GM12873 (cell line): ENCODE measurements around the gene BLOC1S1.

ENCODE experiments used
- CTCF ChIP-seq: IDR thresholded peaks from 2 replicates; pipeline ENCODE4 v1.5.1; 2012; ENCODE audit warnings: low read depth, mild to moderate bottlenecking, moderate library complexity, low read length, control low read depth; ENCODE audit not compliant: insufficient read depth; ENCODE audit errors: missing control alignments

Gene BLOC1S1

GRCh38 chr12:55688716-55689655 is 26.9 kb upstream of the BLOC1S1 start:
- no peak for TF ChIP-seq CTCF

GRCh38 chr12:55692631-55693322 is 23.1 kb upstream of the BLOC1S1 start:
- no peak for TF ChIP-seq CTCF

GRCh38 chr12:55693323-55694187 is 22.3 kb upstream of the BLOC1S1 start:
- no peak for TF ChIP-seq CTCF

- TF ChIP-seq CTCF: no peak
Measured at GRCh38 chr12:55694188-55694515, 21.7 kb upstream of the BLOC1S1 start.

GRCh38 chr12:55694651-55695050 is 21.2 kb upstream of the BLOC1S1 start:
- TF ChIP-seq CTCF: no peak

- TF ChIP-seq CTCF: no peak
Measured at GRCh38 chr12:55695349-55695748, 20.5 kb upstream of the BLOC1S1 start.

GRCh38 chr12:55696141-55696540 is 19.7 kb upstream of the BLOC1S1 start:
- no peak for TF ChIP-seq CTCF
